ENCODE measurements around the gene ANKDD1B.
"Not testable (repeated sequence)": the region's sequence is repeated elsewhere in the genome, so short reads cannot be mapped to it uniquely, and the experiment has no call there.

Gene ANKDD1B

GRCh38 chr5:75694781-75695180 is 83.5 kb downstream of the ANKDD1B start:
- no peak for DNase-seq (ENCODE audit: extremely low read depth, insufficient read length)

GRCh38 chr5:75695472-75696351 is 84.5 kb downstream of the ANKDD1B start:
- not testable (repeated sequence) for H3K4me3 ChIP-seq (replicated peaks; ENCODE audit: low read depth, low read length); H3K36me3 ChIP-seq (ENCODE audit: control insufficient read depth, insufficient read depth, low read length); DNase-seq (ENCODE audit: extremely low read depth, insufficient read length); H3K27me3 ChIP-seq (replicated peaks; ENCODE audit: control insufficient read depth, insufficient read depth, low read length)

More at GRCh38 chr5:75694781-75695180, 83.5 kb downstream of the ANKDD1B start:
- no peak for TF ChIP-seq CTCF (IDR thresholded peaks at IDR 0.05; ENCODE audit: insufficient read depth, low read length, poor library complexity, severe bottlenecking)
- Histone ChIP-seq H3K27me3 (replicated peaks; ENCODE audit: control insufficient read depth, insufficient read depth, low read length) (no peaks in the 10 kb centered on the region), H3K4me3 (replicated peaks; ENCODE audit: low read depth, low read length) (no peak overlapping the region), H3K36me3 (ENCODE audit: control insufficient read depth, insufficient read depth, low read length) (peaks cover 2% of the 10 kb centered on the region)

- H3K4me3 ChIP-seq (replicated peaks; ENCODE audit: low read depth, low read length), result no peak overlapping the region
- H3K36me3 ChIP-seq (ENCODE audit: control insufficient read depth, insufficient read depth, low read length), result peaks cover 4% of the 10 kb centered on the region; the same call in 1 of the 2 replicates
- H3K27me3 ChIP-seq (replicated peaks; ENCODE audit: control insufficient read depth, insufficient read depth, low read length), result no peaks in the 10 kb centered on the region
- no peak for DNase-seq (ENCODE audit: extremely low read depth, insufficient read length)
- no peak for TF ChIP-seq CTCF (IDR thresholded peaks at IDR 0.05; ENCODE audit: insufficient read depth, low read length, poor library complexity, severe bottlenecking)
Measured at GRCh38 chr5:75701856-75702255, 90.6 kb downstream of the ANKDD1B start.

- Histone ChIP-seq H3K36me3 (ENCODE audit: control insufficient read depth, insufficient read depth, low read length) (peaks cover 7% of the 10 kb centered on the region; the same call in 1 of the 2 replicates), H3K27me3 (replicated peaks; ENCODE audit: control insufficient read depth, insufficient read depth, low read length) (no peaks in the 10 kb centered on the region), H3K4me3 (replicated peaks; ENCODE audit: low read depth, low read length) (no peak overlapping the region)
- no peak for TF ChIP-seq CTCF (IDR thresholded peaks at IDR 0.05; ENCODE audit: insufficient read depth, low read length, poor library complexity, severe bottlenecking)
- DNase-seq (ENCODE audit: extremely low read depth, insufficient read length), result no peak
Measured at GRCh38 chr5:75706016-75706415, 94.8 kb downstream of the ANKDD1B start.

- H3K4me3 ChIP-seq (replicated peaks; ENCODE audit: low read depth, low read length), result no peak overlapping the region
- H3K27me3 ChIP-seq (replicated peaks; ENCODE audit: control insufficient read depth, insufficient read depth, low read length), result no peaks in the 10 kb centered on the region
- no peak for TF ChIP-seq CTCF (IDR thresholded peaks at IDR 0.05; ENCODE audit: insufficient read depth, low read length, poor library complexity, severe bottlenecking)
- DNase-seq (ENCODE audit: extremely low read depth, insufficient read length), result no peak
- H3K36me3 ChIP-seq (ENCODE audit: control insufficient read depth, insufficient read depth, low read length), result peaks cover 7% of the 10 kb centered on the region; the same call in 1 of the 2 replicates
Measured at GRCh38 chr5:75706775-75707174, 95.5 kb downstream of the ANKDD1B start.

- peaks cover 3% of the 10 kb centered on the region; the same call in 1 of the 2 replicates for H3K36me3 ChIP-seq (ENCODE audit: control insufficient read depth, insufficient read depth, low read length)
- no peak for DNase-seq (ENCODE audit: extremely low read depth, insufficient read length)
- no peak overlapping the region for H3K4me3 ChIP-seq (replicated peaks; ENCODE audit: low read depth, low read length)
- no peak for TF ChIP-seq CTCF (IDR thresholded peaks at IDR 0.05; ENCODE audit: insufficient read depth, low read length, poor library complexity, severe bottlenecking)
- H3K27me3 ChIP-seq (replicated peaks; ENCODE audit: control insufficient read depth, insufficient read depth, low read length), result no peaks in the 10 kb centered on the region
Measured at GRCh38 chr5:75707911-75708509, 96.8 kb downstream of the ANKDD1B start.
